ENCODE measurements around the gene C1orf105. TPM values are rescaled to one million over a fixed set of nuclear protein-coding genes. Genes with fewer than 3 reads are reported as not detected.

The C1orf105 gene
- total and polyA plus RNA-seq, 10 of the 15 experiments (the other 5 are each of a cell fraction or from before 2014, with no cell fraction given): not detected

DNA sequence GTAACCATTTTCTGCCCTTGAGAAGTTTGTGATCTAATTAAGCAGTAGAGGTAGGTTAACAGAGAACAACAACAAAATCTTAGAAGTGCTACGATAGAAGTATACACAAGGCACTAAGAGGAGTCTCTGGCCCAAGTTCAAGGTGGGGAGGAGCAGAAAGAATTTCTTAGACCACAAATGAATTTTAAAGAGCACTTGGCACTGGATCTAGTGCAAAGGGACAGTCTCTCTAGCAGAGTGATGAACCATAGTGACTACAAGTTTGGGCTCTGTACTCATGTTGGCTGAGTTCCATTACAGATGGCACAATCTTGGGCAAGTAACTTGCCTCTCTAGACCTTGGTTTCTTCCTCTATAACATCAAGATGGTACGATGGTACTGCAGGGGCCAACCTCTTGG, 56.7 kb downstream of the C1orf105 start:
- Histone ChIP-seq H3K4me2 (ENCODE audit: control insufficient read depth, insufficient read depth) (no peak overlapping the region), H3K36me3 (ENCODE audit: control insufficient read depth in 2 of 2, insufficient read depth in 2 of 2, low read length in 1 of 2) (no peaks in the 10 kb centered on the region), H3K4me3 (no peak overlapping the region), H3K9ac (ENCODE audit: control insufficient read depth, insufficient read depth, low read length) (no peak overlapping the region), H3K79me2 (ENCODE audit: control insufficient read depth, insufficient read depth, low read length) (no peaks in the 10 kb centered on the region), H4K20me1 (ENCODE audit: control insufficient read depth, insufficient read depth) (no peaks in the 10 kb centered on the region), H3K4me1 (ENCODE audit: control insufficient read depth, insufficient read depth, low read length) (no peaks in the 10 kb centered on the region), H3K27me3 (replicated peaks in 1 of 2; ENCODE audit: control insufficient read depth in 2 of 2, insufficient read depth in 2 of 2, low read length in 1 of 2) (no peaks in the 10 kb centered on the region; a peak in 3 of 4 replicates), H3K27ac (ENCODE audit: control insufficient read depth, insufficient read depth) (no peak overlapping the region), H3K9me3 (replicated peaks; ENCODE audit: control insufficient read depth, insufficient read depth, low read length) (no peaks in the 10 kb centered on the region), H2AFZ (ENCODE audit: control insufficient read depth, low read depth, low read length) (no peak overlapping the region)
- DNase-seq (ENCODE audit: low read depth, low spot score) (no peak), FAIRE-seq (no peak), ATAC-seq (no peak)
- intact Hi-C loops (cut with micrococcal nuclease; ENCODE audit: unreplicated experiment) (no loop called here), in situ Hi-C loops (cut with MboI) (no loop called here)
- ChIA-PET RAD21 (ENCODE audit: unreplicated experiment) (no interaction called here), SMC1A (ENCODE audit: uncharacterized antibody, unreplicated experiment) (no interaction called here), CTCF (no interaction called here), POLR2A (no interaction called here)
- no TSS peak for BruUV-seq (replicated peaks)
- WGBS (ENCODE audit: insufficient coverage, insufficient replicate concordance, low lambda C conversion rate, missing lambda C conversion rate): 17% methylated on average over 2 of the region's 2 CpGs
- TF ChIP-seq, protein P1, sequence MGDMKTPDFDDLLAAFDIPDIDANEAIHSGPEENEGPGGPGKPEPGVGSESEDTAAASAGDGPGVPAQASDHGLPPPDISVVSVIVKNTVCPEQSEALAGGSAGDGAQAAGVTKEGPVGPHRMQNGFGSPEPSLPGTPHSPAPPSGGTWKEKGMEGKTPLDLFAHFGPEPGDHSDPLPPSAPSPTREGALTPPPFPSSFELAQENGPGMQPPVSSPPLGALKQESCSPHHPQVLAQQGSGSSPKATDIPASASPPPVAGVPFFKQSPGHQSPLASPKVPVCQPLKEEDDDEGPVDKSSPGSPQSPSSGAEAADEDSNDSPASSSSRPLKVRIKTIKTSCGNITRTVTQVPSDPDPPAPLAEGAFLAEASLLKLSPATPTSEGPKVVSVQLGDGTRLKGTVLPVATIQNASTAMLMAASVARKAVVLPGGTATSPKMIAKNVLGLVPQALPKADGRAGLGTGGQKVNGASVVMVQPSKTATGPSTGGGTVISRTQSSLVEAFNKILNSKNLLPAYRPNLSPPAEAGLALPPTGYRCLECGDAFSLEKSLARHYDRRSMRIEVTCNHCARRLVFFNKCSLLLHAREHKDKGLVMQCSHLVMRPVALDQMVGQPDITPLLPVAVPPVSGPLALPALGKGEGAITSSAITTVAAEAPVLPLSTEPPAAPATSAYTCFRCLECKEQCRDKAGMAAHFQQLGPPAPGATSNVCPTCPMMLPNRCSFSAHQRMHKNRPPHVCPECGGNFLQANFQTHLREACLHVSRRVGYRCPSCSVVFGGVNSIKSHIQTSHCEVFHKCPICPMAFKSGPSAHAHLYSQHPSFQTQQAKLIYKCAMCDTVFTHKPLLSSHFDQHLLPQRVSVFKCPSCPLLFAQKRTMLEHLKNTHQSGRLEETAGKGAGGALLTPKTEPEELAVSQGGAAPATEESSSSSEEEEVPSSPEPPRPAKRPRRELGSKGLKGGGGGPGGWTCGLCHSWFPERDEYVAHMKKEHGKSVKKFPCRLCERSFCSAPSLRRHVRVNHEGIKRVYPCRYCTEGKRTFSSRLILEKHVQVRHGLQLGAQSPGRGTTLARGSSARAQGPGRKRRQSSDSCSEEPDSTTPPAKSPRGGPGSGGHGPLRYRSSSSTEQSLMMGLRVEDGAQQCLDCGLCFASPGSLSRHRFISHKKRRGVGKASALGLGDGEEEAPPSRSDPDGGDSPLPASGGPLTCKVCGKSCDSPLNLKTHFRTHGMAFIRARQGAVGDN (IDR thresholded peaks at IDR 0.05): no peak
- no peak for TF ChIP-seq ZNF274 (IDR thresholded peaks at IDR 0.05; ENCODE audit: insufficient read depth, insufficient read length)
- no peak for TF ChIP-seq PAX8 (IDR thresholded peaks at IDR 0.05)
- TF ChIP-seq BRCA1 (IDR thresholded peaks at IDR 0.05; ENCODE audit: low read depth, low read length): no peak
- TF ChIP-seq, protein P2, sequence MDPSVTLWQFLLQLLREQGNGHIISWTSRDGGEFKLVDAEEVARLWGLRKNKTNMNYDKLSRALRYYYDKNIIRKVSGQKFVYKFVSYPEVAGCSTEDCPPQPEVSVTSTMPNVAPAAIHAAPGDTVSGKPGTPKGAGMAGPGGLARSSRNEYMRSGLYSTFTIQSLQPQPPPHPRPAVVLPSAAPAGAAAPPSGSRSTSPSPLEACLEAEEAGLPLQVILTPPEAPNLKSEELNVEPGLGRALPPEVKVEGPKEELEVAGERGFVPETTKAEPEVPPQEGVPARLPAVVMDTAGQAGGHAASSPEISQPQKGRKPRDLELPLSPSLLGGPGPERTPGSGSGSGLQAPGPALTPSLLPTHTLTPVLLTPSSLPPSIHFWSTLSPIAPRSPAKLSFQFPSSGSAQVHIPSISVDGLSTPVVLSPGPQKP (IDR thresholded peaks at IDR 0.05; ENCODE audit: low read depth, low read length): no peak
- no peak for TF ChIP-seq IKZF2 (IDR thresholded peaks at IDR 0.05)
- TF ChIP-seq, protein P3, sequence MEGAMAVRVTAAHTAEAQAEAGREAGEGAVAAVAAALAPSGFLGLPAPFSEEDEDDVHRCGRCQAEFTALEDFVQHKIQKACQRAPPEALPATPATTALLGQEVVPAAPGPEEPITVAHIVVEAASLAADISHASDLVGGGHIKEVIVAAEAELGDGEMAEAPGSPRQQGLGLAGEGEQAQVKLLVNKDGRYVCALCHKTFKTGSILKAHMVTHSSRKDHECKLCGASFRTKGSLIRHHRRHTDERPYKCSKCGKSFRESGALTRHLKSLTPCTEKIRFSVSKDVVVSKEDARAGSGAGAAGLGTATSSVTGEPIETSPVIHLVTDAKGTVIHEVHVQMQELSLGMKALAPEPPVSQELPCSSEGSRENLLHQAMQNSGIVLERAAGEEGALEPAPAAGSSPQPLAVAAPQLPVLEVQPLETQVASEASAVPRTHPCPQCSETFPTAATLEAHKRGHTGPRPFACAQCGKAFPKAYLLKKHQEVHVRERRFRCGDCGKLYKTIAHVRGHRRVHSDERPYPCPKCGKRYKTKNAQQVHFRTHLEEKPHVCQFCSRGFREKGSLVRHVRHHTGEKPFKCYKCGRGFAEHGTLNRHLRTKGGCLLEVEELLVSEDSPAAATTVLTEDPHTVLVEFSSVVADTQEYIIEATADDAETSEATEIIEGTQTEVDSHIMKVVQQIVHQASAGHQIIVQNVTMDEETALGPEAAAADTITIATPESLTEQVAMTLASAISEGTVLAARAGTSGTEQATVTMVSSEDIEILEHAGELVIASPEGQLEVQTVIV (IDR thresholded peaks at IDR 0.05; ENCODE audit: borderline replicate concordance, partially characterized antibody): no peak
- no peak for TF ChIP-seq SRF (IDR thresholded peaks at IDR 0.05; ENCODE audit: low read depth in 2 of 2, low read length in 2 of 2)
- TF ChIP-seq, protein P4, sequence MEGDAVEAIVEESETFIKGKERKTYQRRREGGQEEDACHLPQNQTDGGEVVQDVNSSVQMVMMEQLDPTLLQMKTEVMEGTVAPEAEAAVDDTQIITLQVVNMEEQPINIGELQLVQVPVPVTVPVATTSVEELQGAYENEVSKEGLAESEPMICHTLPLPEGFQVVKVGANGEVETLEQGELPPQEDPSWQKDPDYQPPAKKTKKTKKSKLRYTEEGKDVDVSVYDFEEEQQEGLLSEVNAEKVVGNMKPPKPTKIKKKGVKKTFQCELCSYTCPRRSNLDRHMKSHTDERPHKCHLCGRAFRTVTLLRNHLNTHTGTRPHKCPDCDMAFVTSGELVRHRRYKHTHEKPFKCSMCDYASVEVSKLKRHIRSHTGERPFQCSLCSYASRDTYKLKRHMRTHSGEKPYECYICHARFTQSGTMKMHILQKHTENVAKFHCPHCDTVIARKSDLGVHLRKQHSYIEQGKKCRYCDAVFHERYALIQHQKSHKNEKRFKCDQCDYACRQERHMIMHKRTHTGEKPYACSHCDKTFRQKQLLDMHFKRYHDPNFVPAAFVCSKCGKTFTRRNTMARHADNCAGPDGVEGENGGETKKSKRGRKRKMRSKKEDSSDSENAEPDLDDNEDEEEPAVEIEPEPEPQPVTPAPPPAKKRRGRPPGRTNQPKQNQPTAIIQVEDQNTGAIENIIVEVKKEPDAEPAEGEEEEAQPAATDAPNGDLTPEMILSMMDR (IDR thresholded peaks at IDR 0.05 in 2 of 3, conservative IDR thresholded peaks at IDR 0.05 in 1 of 3; ENCODE audit: control insufficient read depth in 2 of 3, extremely low read depth in 1 of 3, insufficient read depth in 1 of 3, low read depth in 3 of 3, low read length in 3 of 3): no peak
- TF ChIP-seq, protein P5, sequence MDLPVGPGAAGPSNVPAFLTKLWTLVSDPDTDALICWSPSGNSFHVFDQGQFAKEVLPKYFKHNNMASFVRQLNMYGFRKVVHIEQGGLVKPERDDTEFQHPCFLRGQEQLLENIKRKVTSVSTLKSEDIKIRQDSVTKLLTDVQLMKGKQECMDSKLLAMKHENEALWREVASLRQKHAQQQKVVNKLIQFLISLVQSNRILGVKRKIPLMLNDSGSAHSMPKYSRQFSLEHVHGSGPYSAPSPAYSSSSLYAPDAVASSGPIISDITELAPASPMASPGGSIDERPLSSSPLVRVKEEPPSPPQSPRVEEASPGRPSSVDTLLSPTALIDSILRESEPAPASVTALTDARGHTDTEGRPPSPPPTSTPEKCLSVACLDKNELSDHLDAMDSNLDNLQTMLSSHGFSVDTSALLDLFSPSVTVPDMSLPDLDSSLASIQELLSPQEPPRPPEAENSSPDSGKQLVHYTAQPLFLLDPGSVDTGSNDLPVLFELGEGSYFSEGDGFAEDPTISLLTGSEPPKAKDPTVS (IDR thresholded peaks at IDR 0.05; ENCODE audit: low read depth, low read length): no peak
- no peak for TF ChIP-seq ZNF217 (IDR thresholded peaks at IDR 0.05)
- no peak for TF ChIP-seq NRF1 (conservative IDR thresholded peaks at IDR 0.05; ENCODE audit: low read depth, low read length)
- TF ChIP-seq ASH2L (IDR thresholded peaks at IDR 0.05; ENCODE audit: borderline replicate concordance, low read depth): no peak

Measured in GM12878 (cell line).